Peyer's patch (tissue), 4 donors: ENCODE data around the gene ABCA2. TPM values are rescaled to one million over a fixed set of nuclear protein-coding genes. Genes with fewer than 3 reads are reported as not detected.

ENCODE experiments used
- DNase-seq, 3 donors: peaks; one replicate each; pipeline ENCODE4 v3.0.0-alpha.2; 2017 to 2019
- H3K27ac ChIP-seq, 4 donors: fragments of 200-600 bp; sonication (generic); one replicate each; pipeline ENCODE4 v1.5.1; 2016 to 2019
- H3K27me3 ChIP-seq, 2 donors: fragments of 200-600 bp; sonication (generic); one replicate each; pipeline ENCODE4 v1.5.1; 2019
- H3K36me3 ChIP-seq, 3 donors: fragments of 200-600 bp; sonication (generic); one replicate each; pipeline ENCODE4 v1.5.1; 2016 to 2019
- H3K4me1 ChIP-seq, 4 donors: fragments of 200-600 bp; sonication (generic); one replicate each; pipeline ENCODE4 v1.5.1; 2016 to 2019
- H3K4me3 ChIP-seq, 4 donors: fragments of 200-600 bp; sonication (generic); 1 replicate in 3 of 4; 2 replicates in 1 of 4; pipeline ENCODE4 v1.5.1; 2016 to 2019; ENCODE audit warnings: mild to moderate bottlenecking in 1 of 4
- H3K9me3 ChIP-seq, 4 donors: fragments of 200-600 bp; sonication (generic); one replicate each; pipeline ENCODE4 v1.5.1; 2016 to 2019; ENCODE audit warnings: mild to moderate bottlenecking in 1 of 4
- POLR2A ChIP-seq, 2 donors: fragments of 450-650 bp; IDR thresholded peaks; one replicate each; pipeline ENCODE4 v1.5.1; 2017; ENCODE audit warnings: antibody characterized with exemption in 2 of 2, mild to moderate bottlenecking in 2 of 2, moderate library complexity in 2 of 2
- total RNA-seq, 4 donors: library from RNA; depleted of rRNA; stranded (reverse); fragments of >200 nt; gene quantifications; one replicate each; pipeline ENCODE4 v1.1.0, GENCODE V29; 2016
- TF ChIP-seq, protein P1 (sequence below), 6 experiments: fragments of 450-650 bp in 4 of 6; fragments of 200-600 bp in 2 of 6; sonication (generic) in 1 of 6; IDR thresholded peaks; one replicate each; pipeline ENCODE4 v1.5.1; 2017 to 2019; ENCODE audit warnings: antibody characterized with exemption in 6 of 6, mild to moderate bottlenecking in 3 of 6, moderate library complexity in 1 of 6

Gene ABCA2
- total RNA-seq, 4 donors from 2014 or later, result 46.4 to 69.0 (median 49.0) TPM

GRCh38 chr9:137012694-137013570 lies 15.1 kb downstream of the ABCA2 start:
- Histone ChIP-seq H3K4me3 (no peak overlapping the region), H3K27me3 (no peaks in the 10 kb centered on the region), H3K9me3 (no peaks in the 10 kb centered on the region), H3K4me1 (peaks cover 0 to under 1% (median 0%) of the 10 kb centered on the region in 4 donors), H3K27ac (no peak overlapping the region), H3K36me3 (peaks cover 0 to 67% (median 0%) of the 10 kb centered on the region in 3 donors)
- DNase-seq, result no peak
- TF ChIP-seq POLR2A (IDR thresholded peaks at IDR 0.05), result no peak
- TF ChIP-seq, protein P1, sequence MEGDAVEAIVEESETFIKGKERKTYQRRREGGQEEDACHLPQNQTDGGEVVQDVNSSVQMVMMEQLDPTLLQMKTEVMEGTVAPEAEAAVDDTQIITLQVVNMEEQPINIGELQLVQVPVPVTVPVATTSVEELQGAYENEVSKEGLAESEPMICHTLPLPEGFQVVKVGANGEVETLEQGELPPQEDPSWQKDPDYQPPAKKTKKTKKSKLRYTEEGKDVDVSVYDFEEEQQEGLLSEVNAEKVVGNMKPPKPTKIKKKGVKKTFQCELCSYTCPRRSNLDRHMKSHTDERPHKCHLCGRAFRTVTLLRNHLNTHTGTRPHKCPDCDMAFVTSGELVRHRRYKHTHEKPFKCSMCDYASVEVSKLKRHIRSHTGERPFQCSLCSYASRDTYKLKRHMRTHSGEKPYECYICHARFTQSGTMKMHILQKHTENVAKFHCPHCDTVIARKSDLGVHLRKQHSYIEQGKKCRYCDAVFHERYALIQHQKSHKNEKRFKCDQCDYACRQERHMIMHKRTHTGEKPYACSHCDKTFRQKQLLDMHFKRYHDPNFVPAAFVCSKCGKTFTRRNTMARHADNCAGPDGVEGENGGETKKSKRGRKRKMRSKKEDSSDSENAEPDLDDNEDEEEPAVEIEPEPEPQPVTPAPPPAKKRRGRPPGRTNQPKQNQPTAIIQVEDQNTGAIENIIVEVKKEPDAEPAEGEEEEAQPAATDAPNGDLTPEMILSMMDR (IDR thresholded peaks at IDR 0.05), result no peak

GRCh38 chr9:137011907-137012675 lies 15.9 kb downstream of the ABCA2 start:
- H3K36me3 ChIP-seq, result peaks cover 0 to 59% (median 0%) of the 10 kb centered on the region in 3 donors
- H3K4me3 ChIP-seq, result no peak overlapping the region
- peaks cover 0 to 7% (median 0%) of the 10 kb centered on the region in 4 donors for H3K4me1 ChIP-seq
- DNase-seq, result no peak
- no peaks in the 10 kb centered on the region for H3K9me3 ChIP-seq
- no peak overlapping the region for H3K27ac ChIP-seq
- TF ChIP-seq, protein P1 (IDR thresholded peaks at IDR 0.05), result no peak
- TF ChIP-seq POLR2A (IDR thresholded peaks at IDR 0.05), result no peak
- no peaks in the 10 kb centered on the region for H3K27me3 ChIP-seq

DNA sequence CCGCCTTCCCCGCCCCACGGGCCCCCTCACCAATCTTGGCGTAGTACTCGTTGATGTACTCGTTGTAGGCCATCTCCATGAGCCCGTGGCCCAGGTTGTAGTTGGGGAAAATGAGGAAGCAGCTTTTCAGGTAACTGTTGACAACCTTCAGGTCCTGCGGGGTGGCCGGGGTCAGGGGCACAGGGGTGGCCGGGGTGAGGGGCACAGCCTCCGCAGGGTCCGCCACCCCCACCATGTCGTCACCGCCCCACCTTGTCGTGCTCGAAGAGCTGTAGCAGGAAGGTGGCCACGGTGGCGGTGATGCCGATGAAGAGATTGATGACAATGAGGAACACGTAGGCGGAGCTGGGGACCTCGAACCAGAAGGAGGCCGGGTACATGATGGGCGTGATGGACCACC lies 16.9 kb downstream of the ABCA2 start:
- no peak for DNase-seq
- H3K27ac ChIP-seq, result no peak overlapping the region
- H3K4me3 ChIP-seq, result no peak overlapping the region
- no peaks in the 10 kb centered on the region for H3K27me3 ChIP-seq
- TF ChIP-seq, protein P1 (IDR thresholded peaks at IDR 0.05), result no peak
- TF ChIP-seq POLR2A (IDR thresholded peaks at IDR 0.05), result no peak
- peaks cover 0 to 50% (median 0%) of the 10 kb centered on the region in 3 donors for H3K36me3 ChIP-seq
- H3K9me3 ChIP-seq, result no peaks in the 10 kb centered on the region
- peaks cover 0 to 15% (median 0%) of the 10 kb centered on the region in 4 donors for H3K4me1 ChIP-seq

- no peak for TF ChIP-seq POLR2A (IDR thresholded peaks at IDR 0.05)
- TF ChIP-seq, protein P1 (IDR thresholded peaks at IDR 0.05), result no peak
- peaks cover 0 to 15% (median 0%) of the 10 kb centered on the region in 4 donors for H3K4me1 ChIP-seq
- no peak overlapping the region for H3K27ac ChIP-seq
- DNase-seq, result no peak
- peaks cover 0 to 39% (median 0%) of the 10 kb centered on the region in 3 donors for H3K36me3 ChIP-seq
- no peaks in the 10 kb centered on the region for H3K9me3 ChIP-seq
- H3K27me3 ChIP-seq, result no peaks in the 10 kb centered on the region
- H3K4me3 ChIP-seq, result no peak overlapping the region
Measured at GRCh38 chr9:137009938-137010732, 17.9 kb downstream of the ABCA2 start.

- no peaks in the 10 kb centered on the region for H3K9me3 ChIP-seq
- no peak overlapping the region for H3K27ac ChIP-seq
- DNase-seq, result no peak
- peaks cover 0 to 34% (median 0%) of the 10 kb centered on the region in 3 donors for H3K36me3 ChIP-seq
- no peak overlapping the region for H3K4me3 ChIP-seq
- peaks cover 0 to 15% (median 0%) of the 10 kb centered on the region in 4 donors for H3K4me1 ChIP-seq
- no peaks in the 10 kb centered on the region for H3K27me3 ChIP-seq
- TF ChIP-seq POLR2A (IDR thresholded peaks at IDR 0.05), result no peak
- TF ChIP-seq, protein P1 (IDR thresholded peaks at IDR 0.05), result no peak
Measured at GRCh38 chr9:137009217-137009616, 18.8 kb downstream of the ABCA2 start.
